ENCODE results near the gene KIF16B.

- TF ChIP-seq, protein P1, sequence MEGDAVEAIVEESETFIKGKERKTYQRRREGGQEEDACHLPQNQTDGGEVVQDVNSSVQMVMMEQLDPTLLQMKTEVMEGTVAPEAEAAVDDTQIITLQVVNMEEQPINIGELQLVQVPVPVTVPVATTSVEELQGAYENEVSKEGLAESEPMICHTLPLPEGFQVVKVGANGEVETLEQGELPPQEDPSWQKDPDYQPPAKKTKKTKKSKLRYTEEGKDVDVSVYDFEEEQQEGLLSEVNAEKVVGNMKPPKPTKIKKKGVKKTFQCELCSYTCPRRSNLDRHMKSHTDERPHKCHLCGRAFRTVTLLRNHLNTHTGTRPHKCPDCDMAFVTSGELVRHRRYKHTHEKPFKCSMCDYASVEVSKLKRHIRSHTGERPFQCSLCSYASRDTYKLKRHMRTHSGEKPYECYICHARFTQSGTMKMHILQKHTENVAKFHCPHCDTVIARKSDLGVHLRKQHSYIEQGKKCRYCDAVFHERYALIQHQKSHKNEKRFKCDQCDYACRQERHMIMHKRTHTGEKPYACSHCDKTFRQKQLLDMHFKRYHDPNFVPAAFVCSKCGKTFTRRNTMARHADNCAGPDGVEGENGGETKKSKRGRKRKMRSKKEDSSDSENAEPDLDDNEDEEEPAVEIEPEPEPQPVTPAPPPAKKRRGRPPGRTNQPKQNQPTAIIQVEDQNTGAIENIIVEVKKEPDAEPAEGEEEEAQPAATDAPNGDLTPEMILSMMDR (IDR thresholded peaks at IDR 0.05; ENCODE audit: low read depth, low read length): no peak
- no peak for TF ChIP-seq EZH2phosphoT487 (IDR thresholded peaks at IDR 0.05; ENCODE audit: low read depth)
Observed at GRCh38 chr20:16548068-16548672, 25.1 kb downstream of the KIF16B start.
